Measurements from ENCODE around the gene CST5.

GRCh38 chr20:23835716-23836115, 43.8 kb downstream of the CST5 start:
- TF ChIP-seq GATA2 (IDR thresholded peaks at IDR 0.05; ENCODE audit: low read depth, low read length) (no peak), GATA3 (IDR thresholded peaks at IDR 0.05; ENCODE audit: low read depth, low read length) (no peak)
